H1 (cell line): ENCODE data around the gene TBCA. TPM values are rescaled to one million over a fixed set of nuclear protein-coding genes. Genes with fewer than 3 reads are reported as not detected.
"Not testable (repeated sequence)": the region's sequence is repeated elsewhere in the genome, so short reads cannot be mapped to it uniquely, and the experiment has no call there.

Experiments used
- CTCF ChIA-PET: fragments of 300-600 bp; sonication (Branson Sonifier 250); formaldehyde crosslinking; loops from one replicate; lab custom pipeline; 2021; ENCODE audit not compliant: partially characterized antibody; lab: Charles Lee
- POLR2A ChIA-PET: fragments of 300-600 bp; sonication (Branson Sonifier 250); formaldehyde crosslinking; loops from one replicate; lab custom pipeline; 2021; ENCODE audit warnings: inconsistent platforms; ENCODE audit not compliant: partially characterized antibody; lab: Charles Lee
- DNase-seq, 2 experiments: peaks; one replicate each; pipeline versions ENCODE4 v3.0.0 to v3.0.0-alpha.2; 2010 to 2022; ENCODE audit warnings: low spot score in 2 of 2, low read depth in 1 of 2, mixed read lengths in 1 of 2
- FAIRE-seq: peaks from 2 replicates; lab custom pipeline; 2011; peaks lifted over from hg19 to GRCh38; lab: Jason Lieb, UNC
- H2AFZ ChIP-seq: 2 replicates; pipeline ENCODE4 v1.8.1; 2012; ENCODE audit warnings: low read length, inconsistent platforms
- H2AK5ac ChIP-seq: 2 replicates; pipeline ENCODE4 v1.6.1; 2013; ENCODE audit warnings: low read depth, low read length
- H2BK120ac ChIP-seq: replicated peaks from 2 replicates; pipeline ENCODE3; 2013; ENCODE audit warnings: low read depth, low read length, inconsistent platforms
- H2BK12ac ChIP-seq: 2 replicates; pipeline ENCODE4 v1.6.1; 2013; ENCODE audit warnings: low read depth, low read length
- H2BK15ac ChIP-seq: 2 replicates; pipeline ENCODE4 v1.6.1; 2013; ENCODE audit warnings: low read length
- H2BK20ac ChIP-seq: 2 replicates; pipeline ENCODE4 v1.6.1; 2013; ENCODE audit warnings: low read length
- H2BK5ac ChIP-seq: 2 replicates; pipeline ENCODE4 v1.6.1; 2013; ENCODE audit warnings: low read depth, low read length
- H3K14ac ChIP-seq: 2 replicates; pipeline ENCODE4 v1.6.1; 2013; ENCODE audit warnings: inconsistent platforms; ENCODE audit not compliant: insufficient read length
- H3K18ac ChIP-seq: 2 replicates; pipeline ENCODE4 v1.6.1; 2013; ENCODE audit warnings: low read length; ENCODE audit errors: extremely low read depth
- H3K23ac ChIP-seq: 2 replicates; pipeline ENCODE4 v1.6.1; 2013; ENCODE audit warnings: inconsistent platforms; ENCODE audit not compliant: insufficient read length
- H3K23me2 ChIP-seq: 2 replicates; pipeline ENCODE4 v1.6.1; 2013; ENCODE audit warnings: low read depth, low read length
- H3K27ac ChIP-seq: 2 replicates; pipeline ENCODE4 v1.6.1; 2011; ENCODE audit warnings: low read depth, low read length, inconsistent platforms
- H3K27me3 ChIP-seq, 4 experiments: replicated peaks in 1 of 4; 1 replicate in 1 of 4; 2 replicates in 3 of 4; pipeline versions ENCODE4 v1.6.1 to v1.8.1; 2011 to 2013; ENCODE audit warnings: low read length in 3 of 4, mild to moderate bottlenecking in 3 of 4, inconsistent platforms in 2 of 4, mixed read lengths in 2 of 4, moderate library complexity in 1 of 4; ENCODE audit not compliant: control insufficient read depth in 3 of 4, insufficient read depth in 3 of 4; ENCODE audit errors: extremely low read depth in 1 of 4
- H3K36me3 ChIP-seq, 4 experiments: 2 replicates each; pipeline versions ENCODE4 v1.6.1 to v1.8.1; 2011 to 2013; ENCODE audit warnings: mild to moderate bottlenecking in 4 of 4, low read length in 3 of 4, moderate library complexity in 2 of 4, control low read depth in 1 of 4, inconsistent platforms in 1 of 4; ENCODE audit not compliant: insufficient read depth in 4 of 4, control insufficient read depth in 2 of 4
- H3K4ac ChIP-seq: replicated peaks from 2 replicates; pipeline ENCODE3; 2013; ENCODE audit warnings: low read length, low read depth, mixed read lengths, inconsistent platforms; ENCODE audit not compliant: insufficient read length
- H3K4me1 ChIP-seq, 4 experiments: replicated peaks in 1 of 4; 1 replicate in 1 of 4; 2 replicates in 3 of 4; pipeline versions ENCODE4 v1.6.1 to v1.8.1; 2011 to 2013; ENCODE audit warnings: low read length in 3 of 4, inconsistent platforms in 2 of 4, mixed read lengths in 1 of 4; ENCODE audit not compliant: insufficient read depth in 4 of 4, control insufficient read depth in 3 of 4
- H3K4me2 ChIP-seq, 2 experiments: 2 replicates each; pipeline versions ENCODE4 v1.6.1 to v1.8.1; 2011 to 2013; ENCODE audit warnings: low read depth in 2 of 2, low read length in 2 of 2, control low read depth in 1 of 2, inconsistent platforms in 1 of 2, mild to moderate bottlenecking in 1 of 2; ENCODE audit not compliant: insufficient read depth in 1 of 2
- H3K4me3 ChIP-seq, 4 experiments: fragments of 200-600, 300-600 bp in 1 of 4; sonication (generic), shearing (Covaris generic), sonication (Bioruptor Twin) in 1 of 4; 2 replicates each; pipeline versions ENCODE4 v1.5.1 to v1.8.1; 2011 to 2016; ENCODE audit warnings: low read length in 4 of 4, low read depth in 3 of 4, control low read depth in 2 of 4, inconsistent platforms in 2 of 4, mild to moderate bottlenecking in 2 of 4, mixed read lengths in 1 of 4, moderate library complexity in 1 of 4; ENCODE audit not compliant: insufficient read depth in 2 of 4; ENCODE audit errors: extremely low read depth in 1 of 4
- H3K56ac ChIP-seq: replicated peaks from 2 replicates; pipeline ENCODE3; 2013; ENCODE audit warnings: low read depth, mild to moderate bottlenecking, mixed read lengths, low read length, inconsistent platforms; ENCODE audit not compliant: insufficient read length
- H3K79me1 ChIP-seq: 2 replicates; pipeline ENCODE4 v1.6.1; 2013; ENCODE audit warnings: low read depth, low read length, control low read depth
- H3K79me2 ChIP-seq, 2 experiments: 2 replicates each; pipeline versions ENCODE4 v1.6.1 to v1.8.1; 2012 to 2013; ENCODE audit warnings: low read length in 2 of 2, mild to moderate bottlenecking in 2 of 2, inconsistent platforms in 1 of 2; ENCODE audit not compliant: insufficient read depth in 2 of 2, control insufficient read depth in 1 of 2
- H3K9ac ChIP-seq, 4 experiments: replicated peaks in 1 of 4; 1 replicate in 1 of 4; 2 replicates in 3 of 4; pipeline versions ENCODE4 v1.6.1 to v1.8.1; 2011 to 2013; ENCODE audit warnings: low read depth in 3 of 4, low read length in 3 of 4, control low read depth in 2 of 4, mild to moderate bottlenecking in 2 of 4, moderate library complexity in 2 of 4, inconsistent platforms in 1 of 4; ENCODE audit errors: extremely low read depth in 1 of 4
- H3K9me3 ChIP-seq, 2 experiments: 2 replicates each; pipeline versions ENCODE4 v1.6.1 to v1.8.1; 2012 to 2013; ENCODE audit warnings: mild to moderate bottlenecking in 2 of 2, moderate library complexity in 2 of 2, control low read depth in 1 of 2, inconsistent platforms in 1 of 2, low read depth in 1 of 2, low read length in 1 of 2, mixed read lengths in 1 of 2; ENCODE audit not compliant: insufficient read depth in 2 of 2
- H4K20me1 ChIP-seq, 2 experiments: replicated peaks in 1 of 2; 2 replicates each; pipeline versions ENCODE3 to v1.8.1; 2011 to 2013; ENCODE audit warnings: inconsistent platforms in 2 of 2, low read length in 2 of 2, mild to moderate bottlenecking in 1 of 2; ENCODE audit not compliant: insufficient read depth in 2 of 2, control insufficient read depth in 1 of 2
- H4K5ac ChIP-seq: 2 replicates; pipeline ENCODE4 v1.6.1; 2013; ENCODE audit warnings: low read length, low read depth, mixed read lengths, inconsistent platforms; ENCODE audit not compliant: insufficient read length
- H4K8ac ChIP-seq: 2 replicates; pipeline ENCODE4 v1.8.0; 2013; ENCODE audit warnings: mild to moderate bottlenecking, moderate library complexity, low read length, inconsistent platforms; ENCODE audit not compliant: insufficient read depth; ENCODE audit errors: extremely low read depth
- H4K91ac ChIP-seq: replicated peaks from 2 replicates; pipeline ENCODE3; 2013; ENCODE audit warnings: low read length, mixed read lengths, inconsistent platforms; ENCODE audit not compliant: insufficient read length
- CEBPB ChIP-seq: IDR thresholded peaks from 2 replicates; pipeline ENCODE4 v1.6.1; 2012; ENCODE audit warnings: low read depth, low read length
- SP1 ChIP-seq: IDR thresholded peaks from 2 replicates; pipeline ENCODE4 v1.6.1; 2011; ENCODE audit warnings: low read depth, low read length
- WGBS, 2 experiments: shearing (Covaris generic) in 1 of 2; methylation state at CpG; one replicate each; pipeline versions ENCODE4 v1.1.6 to v1.1.7; 2013 to 2015; ENCODE audit warnings: low lambda C conversion rate in 2 of 2, mixed read lengths in 2 of 2, inconsistent platforms in 1 of 2, low coverage in 1 of 2, missing lambda C conversion rate in 1 of 2; ENCODE audit not compliant: insufficient replicate concordance in 2 of 2, insufficient coverage in 1 of 2, insufficient read length in 1 of 2; ENCODE audit errors: extremely low coverage in 1 of 2, missing lambda C conversion rate in 1 of 2; 5-methylcytosine and 5-hydroxymethylcytosine counted together
- polyA plus RNA-seq, 7 experiments: library from polyadenylated mRNA; depleted of rRNA in 3 of 7; stranded (reverse) in 5 of 7; unstranded in 2 of 7; fragments of >200 nt in 5 of 7; fragments of 200-250 nt in 2 of 7; gene quantifications; 1 replicate in 5 of 7; 2 replicates in 1 of 7; 4 replicates in 1 of 7; pipeline versions ENCODE4 v1.2.1 to v1.2.3, GENCODE V29; 2011 to 2013; ENCODE audit warnings: missing spikeins in 2 of 7, mixed read lengths in 2 of 7
- total RNA-seq: library from RNA; stranded (reverse); fragmentation: NEBNext Ultra II Directional; extraction: Animal tissue kit (Norgen Biotek cat#: 25700); gene quantifications from 2 replicates; pipeline ENCODE4 v1.2.1, GENCODE V29; 2021

The TBCA gene
- total and polyA plus RNA-seq, 2 of the 8 experiments (the other 6 are each of a cell fraction or from before 2014, with no cell fraction given): 55.7 to 320 TPM

- H2BK20ac ChIP-seq, DNase-seq, H3K9me3 ChIP-seq, H3K27me3 ChIP-seq, H3K27ac ChIP-seq, H3K18ac ChIP-seq, H2BK12ac ChIP-seq, H2BK5ac ChIP-seq, H3K9ac ChIP-seq, H3K23me2 ChIP-seq, H4K5ac ChIP-seq, H3K79me1 ChIP-seq, H3K36me3 ChIP-seq, FAIRE-seq, H2AK5ac ChIP-seq, H2AFZ ChIP-seq, H2BK120ac ChIP-seq, H3K23ac ChIP-seq, H3K4ac ChIP-seq, H4K91ac ChIP-seq, H4K8ac ChIP-seq, H3K56ac ChIP-seq, H3K14ac ChIP-seq, H2BK15ac ChIP-seq: not testable (repeated sequence)
- POLR2A ChIA-PET: interaction anchor here (1.5 kb wide), 1 partner anchor 11 kb away, joined by 4 read pairs; no protein-coding TSS in a partner anchor
- Histone ChIP-seq H3K4me1 (peaks cover 0 to 11% (median 4%) of the 10 kb centered on the region in 4 experiments; a peak in 5 of 7 replicates), H3K79me2 (peaks cover 0 to 89% of the 10 kb centered on the region in 2 experiments; a peak in 2 of 4 replicates), H4K20me1 (peaks cover 9 to 11% of the 10 kb centered on the region in 2 experiments), H3K4me3 (peak overlapping the region in 1 of 4 experiments; percentile 10; a peak in 1 of 8 replicates), H3K4me2 (peak overlapping the region in 1 of 2 experiments; percentile 53; a peak in 1 of 4 replicates)
- peak; percentile 18; the same call in 1 of the 2 replicates for TF ChIP-seq SP1
- 0 out of 2 replicates have a peak, but pooled peaks have one; percentile 55 for TF ChIP-seq CEBPB
- WGBS, 2 experiments: 33% methylated on average over 4 of the region's 6 CpGs; no CpG with 5 or more reads in 1 of the 2 experiments
- CTCF ChIA-PET: interaction anchor here (0.8 kb wide), 1 partner anchor 14 kb away, joined by 3 read pairs; no protein-coding TSS in a partner anchor
Measured at GRCh38 chr5:77750928-77751327, 25.2 kb downstream of the TBCA start.
